ENCODE data around the gene TMEM126B. TPM values are rescaled to one million over a fixed set of nuclear protein-coding genes. Genes with fewer than 3 reads are reported as not detected.

The TMEM126B gene
- total and polyA plus RNA-seq, 12 donors: 39.9 to 125 (median 62.0) TPM

- TF ChIP-seq CTCF (IDR thresholded peaks at IDR 0.05): no peak
- no peak for TF ChIP-seq POLR2A (IDR thresholded peaks at IDR 0.05)
- Histone ChIP-seq H3K27ac (no peak overlapping the region), H3K9me3 (replicated peaks in 1 of 3) (no peaks in the 10 kb centered on the region), H3K27me3 (no peaks in the 10 kb centered on the region), H3K4me1 (replicated peaks in 1 of 2) (no peaks in the 10 kb centered on the region), H3K36me3 (replicated peaks in 1 of 2) (no peaks in the 10 kb centered on the region), H3K4me3 (no peak overlapping the region)
- intact Hi-C loops (cut with DNase I): no loop called here
- 89 to 96% (median 92%) methylated on average over 3 of the region's 3 CpGs for WGBS, 4 donors
- DNase-seq: no peak
These were observed 45.0 kb downstream of the TMEM126B start for GRCh38 chr11:85673393-85673792.

GRCh38 chr11:85679576-85679975 lies 51.2 kb downstream of the TMEM126B start:
- no peak overlapping the region for H3K4me3 ChIP-seq
- intact Hi-C loops (cut with DNase I): no loop called here
- TF ChIP-seq POLR2A (IDR thresholded peaks at IDR 0.05) (no peak), CTCF (IDR thresholded peaks at IDR 0.05) (no peak)
- no peaks in the 10 kb centered on the region for H3K9me3 ChIP-seq (replicated peaks in 1 of 3)
- no peak overlapping the region for H3K27ac ChIP-seq
- no peaks in the 10 kb centered on the region for H3K27me3 ChIP-seq
- DNase-seq: peak in 2 of 7 donors; percentile 29 to 32
- no peaks in the 10 kb centered on the region for H3K36me3 ChIP-seq (replicated peaks in 1 of 2)
- 32 to 60% (median 57%) methylated on average over 4 of the region's 4 CpGs for WGBS, 4 donors
- peaks cover 7 to 35% of the 10 kb centered on the region in 2 donors for H3K4me1 ChIP-seq (replicated peaks in 1 of 2)

GRCh38 chr11:85680897-85681296 lies 52.5 kb downstream of the TMEM126B start:
- DNase-seq: peak; percentile 48 to 89 (median 69)
- TF ChIP-seq CTCF (IDR thresholded peaks at IDR 0.05) (no peak), POLR2A (IDR thresholded peaks at IDR 0.05) (peak in 1 of 2 donors; percentile 53)
- 38 to 43% (median 42%) methylated on average over 1 of the region's 1 CpG; no CpG with 5 or more reads in 1 of the 4 donors for WGBS, 4 donors
- H3K36me3 ChIP-seq (replicated peaks in 1 of 2): no peaks in the 10 kb centered on the region
- H3K27ac ChIP-seq: no peak overlapping the region
- no peak overlapping the region for H3K4me3 ChIP-seq
- H3K27me3 ChIP-seq: no peaks in the 10 kb centered on the region
- intact Hi-C loops (cut with DNase I): no loop called here
- no peaks in the 10 kb centered on the region for H3K9me3 ChIP-seq (replicated peaks in 1 of 3)
- H3K4me1 ChIP-seq (replicated peaks in 1 of 2): peaks cover 7 to 38% of the 10 kb centered on the region in 2 donors

- Histone ChIP-seq H3K27ac (peak overlapping the region in 2 of 5 donors; percentile 27 to 36), H3K9me3 (replicated peaks in 1 of 3) (no peaks in the 10 kb centered on the region), H3K27me3 (no peaks in the 10 kb centered on the region), H3K4me1 (replicated peaks in 1 of 2) (peaks cover 7 to 42% of the 10 kb centered on the region in 2 donors), H3K4me3 (peak overlapping the region in 3 of 4 donors; percentile 40 to 69 (median 68)), H3K36me3 (replicated peaks in 1 of 2) (no peaks in the 10 kb centered on the region)
- peak; percentile 44 to 81 (median 67) for DNase-seq
- TF ChIP-seq CTCF (IDR thresholded peaks at IDR 0.05) (no peak), POLR2A (IDR thresholded peaks at IDR 0.05) (no peak)
- 12 to 46% (median 24%) methylated on average over 24 to 43 of the region's 43 CpGs for WGBS, 4 donors
- intact Hi-C loops (cut with DNase I): no loop called here
These were observed 54.2 kb downstream of the TMEM126B start for GRCh38 chr11:85682330-85683305.
